ENCODE data around the gene FBN1. TPM values are rescaled to one million over a fixed set of nuclear protein-coding genes. Genes with fewer than 3 reads are reported as not detected.

The FBN1 gene
- total RNA-seq, 1 donor from 2014 or later, result 1,183 TPM

DNA sequence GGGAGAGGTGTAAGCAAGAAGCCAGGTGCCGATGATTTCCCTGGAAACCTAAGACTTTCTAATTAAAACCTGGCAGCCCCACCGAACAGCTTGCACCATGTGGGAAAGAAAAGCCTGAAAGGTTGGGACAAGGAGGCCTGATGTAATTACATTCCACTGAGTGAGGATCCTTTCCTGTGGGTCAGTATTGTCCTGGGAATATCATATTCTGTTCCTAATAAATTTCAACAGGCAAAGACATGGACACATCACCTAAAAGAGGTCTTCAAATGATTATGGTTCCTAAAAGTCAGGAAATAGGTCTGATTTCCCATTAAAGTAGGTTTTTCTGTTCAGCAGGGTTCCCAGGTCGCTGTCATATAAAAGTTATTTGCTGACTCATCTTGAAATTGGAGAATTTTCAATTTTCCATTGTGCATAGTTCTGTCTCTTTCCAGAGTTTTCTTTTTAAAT lies 255.8 kb downstream of the FBN1 start:
- no peak overlapping the region for H3K4me3 Mint-ChIP-seq (ENCODE audit: unreplicated experiment)
- peaks cover 2% of the 10 kb centered on the region for H3K36me3 Mint-ChIP-seq (ENCODE audit: low read depth)
- H3K27ac Mint-ChIP-seq (ENCODE audit: unreplicated experiment), result peak overlapping the region; percentile 95
- TF ChIP-seq, protein P1, sequence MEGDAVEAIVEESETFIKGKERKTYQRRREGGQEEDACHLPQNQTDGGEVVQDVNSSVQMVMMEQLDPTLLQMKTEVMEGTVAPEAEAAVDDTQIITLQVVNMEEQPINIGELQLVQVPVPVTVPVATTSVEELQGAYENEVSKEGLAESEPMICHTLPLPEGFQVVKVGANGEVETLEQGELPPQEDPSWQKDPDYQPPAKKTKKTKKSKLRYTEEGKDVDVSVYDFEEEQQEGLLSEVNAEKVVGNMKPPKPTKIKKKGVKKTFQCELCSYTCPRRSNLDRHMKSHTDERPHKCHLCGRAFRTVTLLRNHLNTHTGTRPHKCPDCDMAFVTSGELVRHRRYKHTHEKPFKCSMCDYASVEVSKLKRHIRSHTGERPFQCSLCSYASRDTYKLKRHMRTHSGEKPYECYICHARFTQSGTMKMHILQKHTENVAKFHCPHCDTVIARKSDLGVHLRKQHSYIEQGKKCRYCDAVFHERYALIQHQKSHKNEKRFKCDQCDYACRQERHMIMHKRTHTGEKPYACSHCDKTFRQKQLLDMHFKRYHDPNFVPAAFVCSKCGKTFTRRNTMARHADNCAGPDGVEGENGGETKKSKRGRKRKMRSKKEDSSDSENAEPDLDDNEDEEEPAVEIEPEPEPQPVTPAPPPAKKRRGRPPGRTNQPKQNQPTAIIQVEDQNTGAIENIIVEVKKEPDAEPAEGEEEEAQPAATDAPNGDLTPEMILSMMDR (IDR thresholded peaks at IDR 0.05), result no peak
- H3K27me3 Mint-ChIP-seq (ENCODE audit: low read depth), result no peaks in the 10 kb centered on the region
- DNase-seq (ENCODE audit: low spot score), result no peak
- H3K4me1 Mint-ChIP-seq (ENCODE audit: low read depth), result peaks cover 85% of the 10 kb centered on the region
- peaks cover 2% of the 10 kb centered on the region for H3K9me3 Mint-ChIP-seq (ENCODE audit: low read depth)

DNA sequence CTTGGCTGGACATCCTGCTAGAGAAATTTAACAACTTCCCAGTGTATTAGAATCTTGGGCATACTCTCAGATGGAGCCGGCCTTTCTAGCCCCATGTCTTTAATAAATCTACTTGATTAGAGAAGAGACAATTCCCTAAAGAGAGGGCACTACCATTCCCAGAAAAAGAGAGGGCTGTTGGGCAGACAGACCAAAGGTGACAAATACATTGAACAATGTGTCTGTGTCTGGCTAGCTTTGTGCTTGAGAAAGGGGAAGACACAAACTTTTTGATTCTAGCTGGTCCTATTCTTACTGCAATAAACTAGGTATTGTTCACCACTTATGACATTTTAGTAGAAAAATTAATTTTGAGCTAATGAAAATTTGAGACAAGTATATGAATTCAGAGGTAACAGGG lies 256.6 kb downstream of the FBN1 start:
- peaks cover 2% of the 10 kb centered on the region for H3K36me3 Mint-ChIP-seq (ENCODE audit: low read depth)

DNA sequence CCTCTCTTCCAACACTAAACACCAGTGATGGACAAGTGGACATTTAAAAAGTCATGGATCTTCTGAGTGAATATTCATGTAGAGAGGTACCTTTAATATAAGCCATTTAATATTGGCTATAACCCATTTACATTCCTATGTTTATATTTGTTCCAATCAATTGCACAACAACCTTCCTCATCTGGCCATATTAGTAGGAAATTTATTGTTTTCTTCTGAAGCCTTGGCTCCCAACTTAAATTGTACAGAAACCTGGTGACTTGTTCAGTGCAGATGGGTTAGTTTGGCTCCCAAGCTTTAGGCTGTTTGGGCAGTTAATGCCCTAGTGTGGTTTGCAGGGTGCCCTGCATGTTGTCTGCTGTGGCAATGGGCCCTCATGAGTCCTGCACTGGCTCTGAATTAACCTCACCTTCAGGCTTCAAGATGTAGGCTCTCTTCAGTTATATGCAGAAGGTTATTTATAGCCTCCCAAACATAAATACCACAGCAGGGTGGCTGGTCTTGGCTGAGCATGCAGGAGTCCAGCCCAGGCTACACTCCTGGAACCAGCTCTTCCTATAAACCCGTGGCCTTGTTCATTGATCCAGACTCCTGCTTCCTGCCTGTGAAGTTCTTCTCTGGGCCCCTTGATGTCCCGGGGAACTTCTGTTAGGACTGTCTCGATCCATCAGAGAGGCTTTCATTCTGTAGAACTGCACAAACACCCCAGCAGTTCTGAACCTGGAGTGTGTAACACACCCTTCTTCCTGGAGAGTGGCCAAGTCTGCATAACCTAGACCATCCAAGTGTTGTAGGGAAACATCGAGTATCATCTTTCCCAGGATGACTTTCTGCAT lies 257.3 kb downstream of the FBN1 start:
- peaks cover 83% of the 10 kb centered on the region for H3K4me1 Mint-ChIP-seq (ENCODE audit: low read depth)
- peaks cover 2% of the 10 kb centered on the region for H3K9me3 Mint-ChIP-seq (ENCODE audit: low read depth)
- H3K27me3 Mint-ChIP-seq (ENCODE audit: low read depth), result no peaks in the 10 kb centered on the region
- TF ChIP-seq, protein P1 (IDR thresholded peaks at IDR 0.05), result no peak
- peak overlapping the region; percentile 95 for H3K27ac Mint-ChIP-seq (ENCODE audit: unreplicated experiment)
- H3K36me3 Mint-ChIP-seq (ENCODE audit: low read depth), result peaks cover 2% of the 10 kb centered on the region
- no peak overlapping the region for H3K4me3 Mint-ChIP-seq (ENCODE audit: unreplicated experiment)
- no peak for DNase-seq (ENCODE audit: low spot score)

More for the DNA sequence above, 256.6 kb downstream of the FBN1 start:
- DNase-seq (ENCODE audit: low spot score), result no peak
- Mint-ChIP-seq H3K4me1 (ENCODE audit: low read depth) (peaks cover 85% of the 10 kb centered on the region), H3K27ac (ENCODE audit: unreplicated experiment) (peak overlapping the region; percentile 95), H3K27me3 (ENCODE audit: low read depth) (no peaks in the 10 kb centered on the region), H3K4me3 (ENCODE audit: unreplicated experiment) (no peak overlapping the region), H3K9me3 (ENCODE audit: low read depth) (peaks cover 2% of the 10 kb centered on the region)
- TF ChIP-seq, protein P1 (IDR thresholded peaks at IDR 0.05), result no peak

DNA sequence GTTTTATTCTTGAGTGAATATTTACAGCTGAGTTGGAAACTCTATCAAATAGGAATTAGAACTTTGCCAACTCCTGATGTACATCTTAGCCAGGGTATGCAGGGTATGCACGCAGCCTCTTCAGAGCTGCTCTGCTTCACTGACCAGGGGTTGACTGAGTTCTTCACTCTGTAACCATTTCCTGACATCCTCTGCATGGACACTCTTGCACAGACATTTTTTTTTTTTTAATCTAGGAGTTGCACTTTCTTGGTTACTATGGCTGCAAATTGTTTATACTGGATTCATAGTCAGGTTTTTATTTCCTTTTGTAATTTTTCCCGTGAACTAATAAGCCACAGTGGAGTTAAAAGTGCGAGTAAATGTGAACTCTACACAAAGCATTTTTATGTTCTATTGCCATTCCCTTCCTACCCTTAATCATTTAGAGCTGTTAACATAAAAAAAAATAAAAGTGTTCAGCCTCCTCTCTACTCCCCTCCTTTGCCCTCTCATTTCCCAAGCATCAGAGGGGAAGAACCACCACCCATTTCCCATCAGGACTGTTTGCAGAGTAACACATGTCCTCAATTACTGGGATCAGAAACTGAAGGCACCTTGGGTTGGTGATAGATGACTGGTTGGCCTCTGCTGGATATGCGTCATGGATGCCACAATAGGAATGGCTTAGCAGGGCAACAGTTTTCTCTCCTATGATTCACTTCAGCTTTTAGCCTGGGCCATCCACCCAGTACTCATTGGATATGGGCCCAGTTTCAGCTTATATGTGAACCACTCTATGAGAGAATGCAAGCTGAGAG lies 260.3 kb downstream of the FBN1 start:
- Mint-ChIP-seq H3K9me3 (ENCODE audit: low read depth) (peaks cover 2% of the 10 kb centered on the region), H3K27me3 (ENCODE audit: low read depth) (no peaks in the 10 kb centered on the region), H3K27ac (ENCODE audit: unreplicated experiment) (peak overlapping the region; percentile 97), H3K4me3 (ENCODE audit: unreplicated experiment) (peak overlapping the region; percentile 46), H3K4me1 (ENCODE audit: low read depth) (peaks cover 61% of the 10 kb centered on the region), H3K36me3 (ENCODE audit: low read depth) (peaks cover 2% of the 10 kb centered on the region)
- no peak for DNase-seq (ENCODE audit: low spot score)
- TF ChIP-seq, protein P1 (IDR thresholded peaks at IDR 0.05), result no peak

DNA sequence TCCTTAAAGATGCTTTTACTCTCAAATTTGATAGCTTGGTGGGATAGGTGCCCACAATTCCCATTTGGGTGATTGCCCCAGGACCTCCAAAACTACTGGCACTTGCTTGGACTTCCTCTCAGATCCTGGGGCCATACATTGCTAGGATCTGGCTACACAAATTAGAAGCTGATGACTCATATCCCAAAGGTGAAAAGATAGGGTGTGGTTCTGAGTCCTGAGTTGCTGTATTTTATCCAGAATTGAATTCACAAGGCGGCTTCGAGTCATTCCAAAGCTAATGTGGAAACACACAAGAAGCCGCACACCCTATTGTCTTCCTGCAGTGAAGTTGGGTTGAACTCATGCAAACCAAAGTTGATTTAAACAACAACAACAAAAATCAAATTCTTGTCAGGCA lies 260.9 kb downstream of the FBN1 start:
- TF ChIP-seq, protein P1 (IDR thresholded peaks at IDR 0.05), result no peak
- Mint-ChIP-seq H3K27me3 (ENCODE audit: low read depth) (no peaks in the 10 kb centered on the region), H3K36me3 (ENCODE audit: low read depth) (peaks cover 2% of the 10 kb centered on the region), H3K4me3 (ENCODE audit: unreplicated experiment) (no peak overlapping the region), H3K27ac (ENCODE audit: unreplicated experiment) (peak overlapping the region; percentile 97), H3K9me3 (ENCODE audit: low read depth) (peaks cover 2% of the 10 kb centered on the region), H3K4me1 (ENCODE audit: low read depth) (peaks cover 55% of the 10 kb centered on the region)
- no peak for DNase-seq (ENCODE audit: low spot score)

All from chondrocyte (in vitro differentiated cells).